Fibroblast of mammary gland (primary cell): ENCODE measurements around the gene SAYSD1.
"Not testable (repeated sequence)": the region's sequence is repeated elsewhere in the genome, so short reads cannot be mapped to it uniquely, and the experiment has no call there.

Experiments
- DNase-seq: peaks from one replicate; pipeline ENCODE4 v3.0.0-alpha.2; 2010; ENCODE audit warnings: low read depth
- H3K4me3 ChIP-seq: 2 replicates; pipeline ENCODE4 v1.5.1; 2011; ENCODE audit warnings: low read depth, mild to moderate bottlenecking, low read length, moderate library complexity; ENCODE audit not compliant: control insufficient read depth
- CTCF ChIP-seq: conservative IDR thresholded peaks from 2 replicates; pipeline ENCODE4 v1.5.1; 2011; ENCODE audit warnings: low read depth, low read length, inconsistent platforms; ENCODE audit not compliant: control insufficient read depth, insufficient read depth

Gene SAYSD1

GRCh38 chr6:39151211-39151610 lies 36.2 kb upstream of the SAYSD1 start:
- DNase-seq = no peak
- TF ChIP-seq CTCF = no peak
- H3K4me3 ChIP-seq = no peak overlapping the region

GRCh38 chr6:39144481-39145173 lies 29.6 kb upstream of the SAYSD1 start:
- DNase-seq = no peak
- H3K4me3 ChIP-seq = no peak overlapping the region

GRCh38 chr6:39143238-39143930 lies 28.4 kb upstream of the SAYSD1 start:
- H3K4me3 ChIP-seq = no peak overlapping the region
- no peak for DNase-seq
- no peak for TF ChIP-seq CTCF

More at GRCh38 chr6:39144481-39145173, 29.6 kb upstream of the SAYSD1 start:
- TF ChIP-seq CTCF = no peak

GRCh38 chr6:39140556-39141167 lies 25.7 kb upstream of the SAYSD1 start:
- no peak for DNase-seq
- no peak overlapping the region for H3K4me3 ChIP-seq
- no peak for TF ChIP-seq CTCF

GRCh38 chr6:39137245-39137644 lies 22.3 kb upstream of the SAYSD1 start:
- peak; percentile 41 for DNase-seq
- TF ChIP-seq CTCF = no peak
- H3K4me3 ChIP-seq = no peak overlapping the region

- not testable (repeated sequence) for H3K4me3 ChIP-seq, DNase-seq
These were observed 21.2 kb upstream of the SAYSD1 start for GRCh38 chr6:39136207-39136606.

GRCh38 chr6:39134761-39135160 lies 19.8 kb upstream of the SAYSD1 start:
- H3K4me3 ChIP-seq, DNase-seq: not testable (repeated sequence)
